ENCODE results near the gene GOLGA2. TPM values are rescaled to one million over a fixed set of nuclear protein-coding genes. Genes with fewer than 3 reads are reported as not detected.

The GOLGA2 gene
- total RNA-seq, 4 donors from 2014 or later: 68.9 to 84.6 (median 78.5) TPM

DNA sequence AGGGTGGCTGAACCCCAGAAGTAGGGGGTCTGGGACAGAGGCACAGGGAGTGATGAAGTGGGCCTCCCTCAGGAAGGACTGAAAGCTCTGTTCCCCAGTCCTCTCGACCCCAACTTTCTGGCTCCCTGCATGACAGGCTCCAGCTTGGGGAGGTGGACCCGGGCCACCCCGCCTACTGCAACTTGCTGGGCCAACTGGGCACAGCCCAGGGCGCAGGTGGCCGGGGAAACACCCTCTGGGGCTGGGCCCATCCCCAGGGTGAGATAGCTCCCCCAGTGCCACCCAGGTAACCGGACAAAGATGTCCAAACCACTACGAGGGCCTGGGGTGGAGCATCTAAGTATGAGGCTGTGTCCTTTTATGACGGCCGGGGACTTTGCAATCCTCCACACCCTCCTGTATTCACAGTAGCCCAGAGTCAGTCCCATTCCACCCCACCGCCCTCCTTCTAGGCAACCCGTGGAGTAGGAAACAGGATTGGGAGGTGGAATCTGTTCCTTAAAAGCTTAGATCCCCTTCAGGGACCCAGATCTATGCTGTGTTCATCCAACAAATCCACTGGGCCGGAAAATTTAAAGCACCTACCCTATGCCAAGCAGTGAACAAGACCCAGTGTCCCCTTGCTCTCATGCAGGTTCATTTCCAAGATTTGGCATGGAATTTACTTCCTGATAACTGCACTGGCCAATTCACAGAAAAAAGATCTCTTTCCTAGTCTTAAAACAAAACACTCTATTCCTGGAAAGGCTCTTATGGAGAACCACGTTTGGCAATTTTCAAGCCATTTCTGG is 52.7 kb downstream of the GOLGA2 start:
- no peaks in the 10 kb centered on the region for H3K36me3 ChIP-seq
- no peak overlapping the region for H3K4me3 ChIP-seq
- no peak overlapping the region for H3K27ac ChIP-seq
- no peak for ATAC-seq
- no peaks in the 10 kb centered on the region for H3K4me1 ChIP-seq
- no peak for TF ChIP-seq POLR2A (IDR thresholded peaks at IDR 0.05)
- TF ChIP-seq, protein P1, sequence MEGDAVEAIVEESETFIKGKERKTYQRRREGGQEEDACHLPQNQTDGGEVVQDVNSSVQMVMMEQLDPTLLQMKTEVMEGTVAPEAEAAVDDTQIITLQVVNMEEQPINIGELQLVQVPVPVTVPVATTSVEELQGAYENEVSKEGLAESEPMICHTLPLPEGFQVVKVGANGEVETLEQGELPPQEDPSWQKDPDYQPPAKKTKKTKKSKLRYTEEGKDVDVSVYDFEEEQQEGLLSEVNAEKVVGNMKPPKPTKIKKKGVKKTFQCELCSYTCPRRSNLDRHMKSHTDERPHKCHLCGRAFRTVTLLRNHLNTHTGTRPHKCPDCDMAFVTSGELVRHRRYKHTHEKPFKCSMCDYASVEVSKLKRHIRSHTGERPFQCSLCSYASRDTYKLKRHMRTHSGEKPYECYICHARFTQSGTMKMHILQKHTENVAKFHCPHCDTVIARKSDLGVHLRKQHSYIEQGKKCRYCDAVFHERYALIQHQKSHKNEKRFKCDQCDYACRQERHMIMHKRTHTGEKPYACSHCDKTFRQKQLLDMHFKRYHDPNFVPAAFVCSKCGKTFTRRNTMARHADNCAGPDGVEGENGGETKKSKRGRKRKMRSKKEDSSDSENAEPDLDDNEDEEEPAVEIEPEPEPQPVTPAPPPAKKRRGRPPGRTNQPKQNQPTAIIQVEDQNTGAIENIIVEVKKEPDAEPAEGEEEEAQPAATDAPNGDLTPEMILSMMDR (IDR thresholded peaks at IDR 0.05 in 4 of 5, conservative IDR thresholded peaks at IDR 0.05 in 1 of 5): no peak
- intact Hi-C loops (cut with DNase I; ENCODE audit: low total_unique reads) (no loop called here), in situ Hi-C loops (cut with MboI; ENCODE audit: low sequenced_read_pairs in 4 of 4) (no loop called here)
- H3K9me3 ChIP-seq: no peaks in the 10 kb centered on the region
- DNase-seq: no peak
- no peaks in the 10 kb centered on the region for H3K27me3 ChIP-seq

DNA sequence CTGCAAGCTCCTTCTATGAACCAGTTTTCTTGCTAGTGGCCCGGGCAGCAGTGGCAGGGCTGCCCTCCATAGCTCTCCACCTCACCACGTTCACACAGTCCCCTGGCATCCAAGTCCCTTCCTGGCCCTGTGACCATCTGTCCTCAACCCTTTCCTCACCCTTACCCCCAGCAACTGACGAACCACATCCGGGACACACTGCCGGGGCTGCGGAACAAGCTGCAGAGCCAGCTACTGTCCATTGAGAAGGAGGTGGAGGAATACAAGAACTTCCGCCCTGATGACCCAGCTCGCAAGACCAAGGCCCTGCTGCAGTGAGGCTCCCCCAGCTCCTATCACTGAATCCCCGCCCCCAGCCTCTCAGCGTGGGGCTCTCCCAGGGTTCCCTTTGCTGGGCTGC is 53.8 kb downstream of the GOLGA2 start:
- no peaks in the 10 kb centered on the region for H3K9me3 ChIP-seq
- in situ Hi-C loops (cut with MboI; ENCODE audit: low sequenced_read_pairs in 4 of 4): no loop called here
- no peak for TF ChIP-seq POLR2A (IDR thresholded peaks at IDR 0.05)
- TF ChIP-seq, protein P1 (IDR thresholded peaks at IDR 0.05 in 4 of 5, conservative IDR thresholded peaks at IDR 0.05 in 1 of 5): no peak
- no peaks in the 10 kb centered on the region for H3K4me1 ChIP-seq
- ATAC-seq: no peak
- no peak overlapping the region for H3K4me3 ChIP-seq
- intact Hi-C loops (cut with DNase I; ENCODE audit: low total_unique reads): no loop called here
- DNase-seq: no peak
- H3K27ac ChIP-seq: no peak overlapping the region
- H3K27me3 ChIP-seq: no peaks in the 10 kb centered on the region
- no peaks in the 10 kb centered on the region for H3K36me3 ChIP-seq

DNA sequence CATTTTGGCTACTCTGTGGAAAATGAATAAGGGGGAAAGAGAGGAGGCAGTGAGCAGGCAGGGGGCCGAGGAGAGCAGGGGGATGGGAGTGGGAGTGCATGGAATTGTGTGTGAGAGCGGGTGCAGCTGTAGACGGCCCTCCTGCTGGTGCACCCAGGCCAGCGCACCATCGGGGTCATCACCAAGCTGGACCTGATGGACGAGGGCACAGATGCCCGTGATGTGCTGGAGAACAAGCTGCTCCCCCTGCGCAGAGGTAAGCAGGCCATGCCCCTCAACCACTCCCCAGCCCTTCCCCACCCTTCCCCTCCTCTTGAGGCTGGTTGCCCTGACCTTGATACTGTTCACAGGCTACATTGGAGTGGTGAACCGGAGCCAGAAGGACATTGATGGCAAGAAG is 56.0 kb downstream of the GOLGA2 start:
- no peaks in the 10 kb centered on the region for H3K27me3 ChIP-seq
- no peaks in the 10 kb centered on the region for H3K4me1 ChIP-seq
- no peak overlapping the region for H3K27ac ChIP-seq
- DNase-seq (no peak), ATAC-seq (no peak)
- in situ Hi-C loops (cut with MboI; ENCODE audit: low sequenced_read_pairs in 4 of 4) (no loop called here), intact Hi-C loops (cut with DNase I; ENCODE audit: low total_unique reads) (no loop called here)
- no peaks in the 10 kb centered on the region for H3K9me3 ChIP-seq
- no peak for TF ChIP-seq POLR2A (IDR thresholded peaks at IDR 0.05)
- TF ChIP-seq, protein P1 (IDR thresholded peaks at IDR 0.05 in 4 of 5, conservative IDR thresholded peaks at IDR 0.05 in 1 of 5): no peak
- H3K36me3 ChIP-seq: no peaks in the 10 kb centered on the region
- no peak overlapping the region for H3K4me3 ChIP-seq

DNA sequence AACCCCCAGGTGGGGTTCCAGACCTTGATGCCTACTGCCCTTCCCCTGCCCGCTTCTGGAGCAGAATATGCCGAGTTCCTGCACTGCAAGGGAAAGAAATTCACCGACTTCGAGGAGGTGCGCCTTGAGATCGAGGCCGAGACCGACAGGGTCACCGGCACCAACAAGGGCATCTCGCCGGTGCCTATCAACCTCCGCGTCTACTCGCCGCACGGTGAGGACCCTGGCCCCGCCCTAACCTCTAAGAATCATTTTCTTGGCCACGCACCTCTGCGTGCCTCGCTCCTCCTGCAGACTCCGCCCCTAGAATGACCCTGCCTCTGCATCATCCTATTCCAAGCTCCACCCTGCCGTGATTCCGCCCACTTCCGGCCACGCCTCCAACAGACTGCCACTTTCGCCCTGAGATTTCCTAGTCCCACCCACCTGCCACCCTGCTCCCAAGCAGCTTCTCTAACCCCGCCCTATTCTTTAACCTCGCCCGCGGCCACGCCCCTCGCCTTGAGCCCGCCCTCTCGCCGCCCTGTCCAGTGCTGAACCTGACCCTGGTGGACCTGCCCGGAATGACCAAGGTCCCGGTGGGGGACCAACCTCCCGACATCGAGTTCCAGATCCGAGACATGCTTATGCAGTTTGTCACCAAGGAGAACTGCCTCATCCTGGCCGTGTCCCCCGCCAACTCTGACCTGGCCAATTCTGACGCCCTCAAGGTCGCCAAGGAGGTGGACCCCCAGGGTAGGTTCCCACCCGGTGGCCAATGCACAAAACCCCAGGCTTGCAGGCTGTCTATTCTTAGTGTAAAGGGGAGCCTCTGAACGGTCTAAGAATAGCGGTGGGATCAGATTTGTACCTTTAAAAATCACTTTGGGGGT is 57.1 kb downstream of the GOLGA2 start:
- no peak overlapping the region for H3K27ac ChIP-seq
- no peaks in the 10 kb centered on the region for H3K36me3 ChIP-seq
- in situ Hi-C loops (cut with MboI; ENCODE audit: low sequenced_read_pairs in 4 of 4): no loop called here
- no peaks in the 10 kb centered on the region for H3K4me1 ChIP-seq
- intact Hi-C loops (cut with DNase I; ENCODE audit: low total_unique reads): no loop called here
- peak overlapping the region; percentile 29 to 53 (median 46) for H3K4me3 ChIP-seq
- ATAC-seq: peak; percentile 98 to 99
- TF ChIP-seq, protein P1 (IDR thresholded peaks at IDR 0.05 in 4 of 5, conservative IDR thresholded peaks at IDR 0.05 in 1 of 5): peak in 2 of 5 experiments; percentile 12 to 14
- TF ChIP-seq POLR2A (IDR thresholded peaks at IDR 0.05): no peak
- H3K27me3 ChIP-seq: no peaks in the 10 kb centered on the region
- H3K9me3 ChIP-seq: no peaks in the 10 kb centered on the region
- peak; percentile 91 to 96 for DNase-seq
